Sciatic nerve (tissue), 2 donors: ENCODE data around the gene STAU1. TPM values are rescaled to one million over a fixed set of nuclear protein-coding genes. Genes with fewer than 3 reads are reported as not detected.
A peak's percentile ranks its signal among the peaks of the same experiment; 100 is the strongest.
"Not testable (repeated sequence)": the region's sequence is repeated elsewhere in the genome, so short reads cannot be mapped to it uniquely, and the experiment has no call there.

Experiments
- ATAC-seq: fragments of 200-7000 bp; cut with Tn5 transposase; one replicate; pipeline ENCODE4 v1.9.1; 2020; ENCODE audit warnings: mild to moderate bottlenecking, moderate library complexity
- DNase-seq: peaks from one replicate; pipeline ENCODE4 v3.0.0-alpha.2; 2020; ENCODE audit warnings: low spot score
- intact Hi-C: fragments of 100-400 bp; cut with DNase I; formaldehyde crosslinking; loops from one replicate; pipeline ENCODE4 v1.14.2; 2022
- total RNA-seq: library from RNA; stranded (reverse); fragmentation: NEBNext Ultra II Directional; extraction: Animal tissue kit (Norgen Biotek cat#: 25700); gene quantifications from one replicate; pipeline ENCODE4 v1.2.1, GENCODE V29; 2021
- donor health status: DM: no; HTN: no; CAD: no.
- donor health status: DM: no; HTN: no; CAD: no.

STAU1 gene
- total RNA-seq, 1 donor from 2014 or later = 71.7 TPM

DNA sequence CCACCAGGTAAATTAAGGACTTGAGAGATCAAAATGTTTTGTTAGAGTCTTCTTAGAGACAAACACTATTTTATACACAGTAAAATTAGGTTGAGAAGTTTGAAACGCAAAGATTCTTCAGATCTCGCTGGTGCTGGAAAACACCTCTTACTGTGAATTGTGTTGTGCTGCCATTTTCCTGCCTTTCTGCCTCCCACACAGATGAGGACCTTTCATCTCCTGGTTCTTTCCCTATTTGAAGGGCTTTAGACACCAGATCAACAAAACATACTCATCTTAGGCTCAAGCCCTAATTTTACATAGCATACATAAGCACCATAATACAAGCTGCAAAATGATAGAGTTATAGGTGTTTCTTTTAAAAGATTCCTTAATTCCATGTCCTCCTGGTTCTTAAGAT is 18.6 kb downstream of the STAU1 start:
- intact Hi-C loops = no loop called here
- DNase-seq (no peak), ATAC-seq (no peak)

DNA sequence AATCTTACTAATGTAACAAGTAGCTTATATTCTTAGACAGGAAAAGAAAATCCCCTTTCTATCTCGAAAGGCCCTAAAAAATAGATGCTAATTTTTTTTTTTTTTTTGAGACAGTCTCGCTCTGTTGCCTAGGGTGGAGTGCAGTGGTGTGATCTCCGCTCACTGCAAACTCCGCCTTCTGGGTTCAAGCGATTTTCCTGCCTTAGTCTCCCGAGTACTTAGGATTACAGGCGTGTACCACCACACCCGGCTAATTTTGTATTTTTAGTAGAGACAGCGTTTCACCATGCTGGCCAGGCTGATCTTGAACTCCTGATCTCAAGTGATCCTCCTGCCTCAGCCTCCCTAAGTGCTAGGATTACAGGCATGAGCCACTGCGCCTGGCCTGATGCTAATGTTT is 19.3 kb downstream of the STAU1 start:
- ATAC-seq, DNase-seq, intact Hi-C loops: not testable (repeated sequence)

DNA sequence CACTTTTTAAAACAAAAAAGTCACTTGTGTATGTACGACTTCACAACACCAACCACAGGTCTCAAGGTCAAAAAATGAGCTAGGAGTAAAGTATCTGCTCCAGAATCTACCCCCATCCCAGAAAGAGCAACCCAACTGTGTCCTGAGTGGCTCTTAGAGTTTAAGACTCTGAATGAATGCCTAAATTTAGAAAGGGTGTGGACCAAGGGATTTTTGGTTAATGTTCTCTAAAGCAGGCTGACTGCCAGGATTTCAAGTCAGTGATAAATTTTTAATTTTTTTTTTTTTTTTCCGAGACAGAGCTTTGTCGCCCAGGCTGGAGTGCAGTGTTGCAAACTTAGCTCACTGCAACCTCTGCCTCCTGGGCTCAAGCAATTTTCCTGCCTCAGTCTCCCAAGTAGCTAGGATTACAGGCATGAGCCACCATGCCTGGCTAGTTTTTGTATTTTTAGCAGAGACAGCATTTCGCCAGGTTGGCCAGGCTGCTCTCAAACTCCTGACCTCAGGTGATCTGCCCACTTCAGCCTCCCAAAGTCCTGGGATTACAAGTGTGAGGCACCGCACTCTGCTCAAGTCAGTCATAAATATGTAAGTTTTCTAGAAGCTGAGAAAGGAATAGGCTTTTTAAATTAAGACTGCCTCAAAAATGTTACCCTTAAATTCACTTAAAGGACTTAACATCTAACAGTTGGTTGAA is 20.2 kb downstream of the STAU1 start:
- DNase-seq (no peak), ATAC-seq (peak; percentile 83)
- intact Hi-C loops = no loop called here

DNA sequence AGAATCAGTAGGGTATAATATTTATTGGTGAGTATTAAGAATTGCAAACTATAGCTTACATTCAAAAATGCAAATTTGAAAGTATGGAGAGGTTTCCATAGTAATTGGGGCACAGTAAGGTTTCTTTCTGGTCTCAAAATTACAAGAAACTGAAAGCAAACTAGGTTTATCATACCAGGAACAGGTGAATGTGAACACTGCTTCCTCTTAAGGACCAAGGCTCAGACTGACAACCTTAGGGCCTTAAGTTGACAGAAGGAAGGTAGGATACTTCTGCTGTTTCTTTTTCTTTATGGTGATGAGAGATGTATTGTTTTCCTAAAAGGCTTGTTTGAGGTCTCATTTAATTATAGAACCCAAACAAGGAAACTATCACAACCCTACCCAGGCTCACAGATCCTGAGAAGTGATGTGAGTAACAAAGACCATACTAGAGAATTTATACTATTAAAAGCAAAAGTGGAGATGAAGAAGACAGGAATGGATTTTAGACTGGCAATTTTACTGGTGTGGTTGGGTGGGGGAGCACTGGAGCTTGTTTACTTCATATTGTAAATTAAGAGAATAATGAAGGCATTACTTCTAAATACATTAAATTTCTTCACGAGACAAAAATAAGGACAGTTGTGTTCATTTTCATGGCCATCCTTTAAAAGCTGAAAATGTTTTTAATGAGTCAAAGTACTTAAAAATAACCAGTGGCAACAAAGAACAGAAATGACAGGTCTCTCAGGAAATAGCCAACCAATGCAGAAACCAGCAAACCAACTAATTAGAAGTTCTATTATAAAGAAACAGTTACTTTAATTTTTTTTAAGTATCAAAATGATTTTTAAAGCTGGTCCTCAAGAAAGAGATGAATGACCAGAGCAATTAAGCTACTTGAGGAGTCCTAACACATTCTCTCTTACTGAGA is 21.3 kb downstream of the STAU1 start:
- no peak for ATAC-seq

DNA sequence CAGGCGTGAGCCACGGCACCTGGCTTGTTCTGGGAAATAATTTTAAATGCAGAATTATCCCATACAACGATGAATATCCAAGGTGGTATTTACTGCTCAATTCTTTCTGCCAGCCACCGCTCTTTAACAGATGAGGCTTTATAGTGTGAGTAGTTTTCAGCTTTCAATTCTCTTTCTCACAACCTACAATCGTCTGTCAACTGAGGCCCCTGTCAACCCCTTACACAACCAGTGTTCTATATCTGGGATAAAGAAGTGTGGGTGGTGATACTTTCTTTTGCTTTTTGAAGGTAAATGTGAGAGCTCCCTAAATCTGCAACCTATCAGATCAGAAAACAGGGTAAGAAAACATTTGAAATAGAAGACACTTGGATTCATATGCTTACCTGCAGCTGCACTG is 22.5 kb downstream of the STAU1 start:
- intact Hi-C loops = no loop called here
- DNase-seq (no peak), ATAC-seq (no peak)

More for the DNA sequence above, 21.3 kb downstream of the STAU1 start:
- intact Hi-C loops = no loop called here
- no peak for DNase-seq

DNA sequence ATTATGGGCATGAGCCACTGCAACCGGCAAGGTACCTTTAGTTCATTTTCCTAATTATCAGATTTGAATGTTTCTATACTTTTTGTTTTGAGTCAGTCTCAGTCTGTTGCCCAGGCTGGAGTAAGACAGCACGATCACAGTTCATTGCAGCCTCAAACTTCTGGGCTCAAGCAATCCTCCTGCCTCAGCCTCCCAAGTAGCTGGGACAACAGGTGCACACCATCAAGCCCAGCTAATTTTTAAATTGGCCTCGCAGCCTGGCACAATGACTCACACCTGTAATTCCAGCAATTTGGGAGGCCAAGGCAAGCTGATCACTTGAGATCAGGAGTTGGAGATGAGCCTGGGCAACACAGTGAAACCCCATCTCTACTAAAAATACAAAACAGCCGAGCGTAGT is 24.4 kb downstream of the STAU1 start:
- intact Hi-C loops = no loop called here
- DNase-seq (no peak), ATAC-seq (no peak)

DNA sequence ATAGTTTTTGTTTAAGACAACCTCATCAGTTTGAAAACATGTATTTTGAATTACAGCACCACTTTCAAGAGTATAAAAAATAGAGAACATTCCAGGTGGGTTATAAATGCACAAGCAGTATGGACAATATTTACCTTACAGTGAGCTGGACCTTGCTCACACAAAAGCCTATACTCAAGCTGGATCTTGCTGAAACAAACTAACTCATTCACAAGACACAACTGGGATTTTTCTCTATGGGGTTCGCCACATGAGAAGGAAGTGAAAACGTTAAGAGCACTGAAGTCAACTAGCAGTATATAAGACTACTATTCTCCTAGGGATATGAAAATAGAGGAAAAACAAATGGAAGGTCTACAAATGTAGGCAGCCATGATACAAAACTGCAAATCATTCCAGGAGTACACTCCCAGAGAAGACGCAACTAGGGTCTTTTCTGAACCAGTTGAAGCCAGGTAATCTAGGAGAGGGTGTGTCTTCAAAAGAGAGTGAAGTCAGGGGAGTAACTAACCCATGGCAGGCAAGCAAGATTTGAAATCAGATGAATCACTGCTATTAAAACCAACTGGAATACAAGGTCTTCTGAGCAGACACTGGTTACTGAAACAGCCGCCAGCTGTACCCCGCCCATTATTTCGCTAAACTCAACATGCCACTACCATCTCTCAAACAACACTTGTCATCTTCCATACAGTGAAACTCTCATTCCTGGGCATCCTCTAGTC is 26.5 kb downstream of the STAU1 start:
- DNase-seq (no peak), ATAC-seq (no peak)
- intact Hi-C loops = no loop called here

DNA sequence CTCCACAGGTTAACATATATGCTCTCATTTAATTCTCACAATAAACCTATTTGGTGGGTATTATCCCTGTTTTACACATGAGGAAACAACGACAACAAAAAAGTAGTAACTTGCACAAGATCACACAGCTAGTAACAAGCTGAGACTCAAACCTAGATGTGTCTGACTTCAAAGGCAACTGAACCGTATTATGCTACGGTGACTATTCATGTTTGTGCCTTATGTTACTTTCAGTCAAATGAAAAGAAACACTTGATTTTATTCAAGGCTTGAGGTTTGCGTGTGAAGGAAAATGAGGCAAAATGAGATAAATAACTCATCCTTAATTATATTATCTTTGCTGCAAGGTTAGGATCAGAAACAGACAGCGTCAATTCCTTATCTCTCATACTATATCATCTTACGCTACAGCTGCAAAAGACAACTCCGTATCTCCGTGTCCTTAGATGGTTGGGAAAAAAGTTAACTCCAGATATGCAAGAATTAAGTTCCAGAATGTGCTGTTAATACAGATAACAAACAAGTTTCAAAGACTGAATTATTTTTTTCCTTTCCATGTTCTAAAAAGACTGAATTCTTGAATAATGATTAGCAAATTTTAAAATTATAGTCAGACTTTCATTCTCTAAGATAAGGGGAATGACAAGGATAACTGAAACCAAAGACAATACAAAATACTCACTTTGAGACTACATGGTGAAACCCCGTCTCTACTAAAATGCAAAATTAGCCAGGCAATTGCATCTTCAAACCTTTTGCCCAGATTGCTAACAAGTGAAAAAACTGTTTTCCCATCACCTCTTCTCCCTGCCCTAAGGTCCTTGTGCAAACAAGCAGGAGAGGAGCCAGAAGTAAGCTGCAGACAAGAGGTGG is 27.8 kb downstream of the STAU1 start:
- no peak for ATAC-seq

DNA sequence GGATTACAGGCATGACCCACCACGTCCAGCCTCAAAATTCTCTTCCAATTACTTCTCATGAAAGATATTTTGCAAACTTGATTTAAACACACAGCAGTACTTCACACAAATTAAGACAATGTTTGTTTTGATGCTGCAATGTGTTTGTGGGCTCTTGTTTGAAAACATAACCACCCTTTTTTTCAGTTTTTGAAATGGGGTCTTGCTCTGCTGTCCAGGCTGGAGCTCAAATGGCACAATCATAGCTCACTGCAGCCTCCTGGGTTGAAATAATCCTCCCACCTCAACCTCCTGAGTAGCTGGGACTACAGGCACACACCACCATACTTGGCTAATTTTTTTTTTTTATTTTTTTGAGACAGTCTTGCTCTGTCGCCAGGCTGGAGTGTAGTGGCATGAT is 31.0 kb downstream of the STAU1 start:
- intact Hi-C loops = no loop called here
- no peak for ATAC-seq
- DNase-seq = no peak

More for the DNA sequence above, 27.8 kb downstream of the STAU1 start:
- DNase-seq = no peak
- intact Hi-C loops = no loop called here

DNA sequence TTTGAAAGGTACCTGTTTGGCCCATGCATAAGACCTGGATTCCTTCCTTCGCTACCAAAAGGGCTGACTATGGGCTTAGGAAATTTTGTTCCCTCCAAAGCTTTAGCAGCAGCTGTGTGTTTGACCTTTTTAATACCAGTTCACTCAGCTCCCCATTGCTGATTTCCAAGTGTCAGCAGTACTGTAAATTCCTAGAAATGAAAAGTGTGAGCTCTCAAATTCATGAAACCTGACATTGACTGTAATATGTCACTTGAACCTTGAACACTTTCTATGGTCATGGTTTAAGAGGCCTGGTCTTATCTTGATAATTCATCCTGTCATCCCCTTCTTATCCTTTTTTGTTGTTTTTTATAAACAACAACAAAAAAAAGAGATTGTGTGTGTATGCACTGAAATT is 31.7 kb downstream of the STAU1 start:
- intact Hi-C loops = no loop called here
- DNase-seq (no peak), ATAC-seq (no peak)

DNA sequence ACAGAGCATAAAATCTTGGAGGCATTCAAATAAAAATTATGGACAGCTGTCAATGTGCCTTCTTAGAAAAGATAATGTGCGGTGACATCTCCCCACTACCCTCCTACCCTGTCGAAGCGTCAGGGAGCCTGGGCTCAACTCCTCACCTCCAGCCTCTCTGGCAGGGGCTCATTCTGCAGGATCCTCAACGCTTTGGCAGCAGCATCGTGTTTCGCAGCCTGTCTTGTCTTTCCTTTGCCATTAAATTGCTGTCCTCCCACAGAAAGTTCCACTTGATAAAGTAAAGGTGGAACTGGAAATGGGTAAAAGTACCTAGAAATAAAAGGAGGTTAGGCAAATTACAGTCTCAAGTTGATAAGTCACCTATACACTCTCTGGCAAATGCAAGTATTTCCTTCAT is 36.7 kb downstream of the STAU1 start:
- DNase-seq (no peak), ATAC-seq (no peak)
- intact Hi-C loops = no loop called here

DNA sequence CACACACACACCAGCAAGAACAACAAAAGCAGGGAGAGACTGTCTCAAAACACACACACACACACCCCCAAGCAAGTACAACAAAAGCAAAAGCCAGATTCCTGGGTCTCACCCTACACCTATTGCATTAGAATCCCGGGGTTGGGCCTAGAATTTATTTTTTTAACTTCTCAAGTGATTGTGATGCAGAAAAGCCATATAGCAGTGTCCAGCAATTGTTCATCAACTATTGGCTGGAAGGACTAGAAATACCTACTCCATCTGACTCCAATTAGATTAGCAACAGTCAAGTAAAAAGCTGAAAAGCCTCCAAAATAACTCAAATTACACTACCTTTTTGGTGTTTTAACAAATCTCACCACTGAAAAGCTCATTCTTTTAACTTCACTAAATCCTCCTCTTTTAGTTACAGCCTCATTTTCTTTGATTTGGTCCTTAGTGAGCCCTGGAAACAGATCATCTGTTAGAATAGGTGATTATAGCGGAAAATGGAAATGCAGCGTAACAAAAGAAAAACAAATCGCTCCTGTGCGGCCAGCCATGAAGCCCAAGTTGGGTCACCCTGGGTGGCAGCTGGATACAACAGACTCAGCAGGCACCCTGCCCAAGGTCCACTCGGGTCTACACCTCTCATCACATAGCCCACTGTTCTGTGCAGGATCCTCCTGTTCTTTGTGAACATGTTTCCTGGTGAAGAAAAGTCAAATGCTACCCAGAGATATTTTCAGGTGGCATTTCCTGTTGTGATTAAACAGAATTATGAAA is 38.7 kb downstream of the STAU1 start:
- no peak for DNase-seq
- intact Hi-C loops = no loop called here

DNA sequence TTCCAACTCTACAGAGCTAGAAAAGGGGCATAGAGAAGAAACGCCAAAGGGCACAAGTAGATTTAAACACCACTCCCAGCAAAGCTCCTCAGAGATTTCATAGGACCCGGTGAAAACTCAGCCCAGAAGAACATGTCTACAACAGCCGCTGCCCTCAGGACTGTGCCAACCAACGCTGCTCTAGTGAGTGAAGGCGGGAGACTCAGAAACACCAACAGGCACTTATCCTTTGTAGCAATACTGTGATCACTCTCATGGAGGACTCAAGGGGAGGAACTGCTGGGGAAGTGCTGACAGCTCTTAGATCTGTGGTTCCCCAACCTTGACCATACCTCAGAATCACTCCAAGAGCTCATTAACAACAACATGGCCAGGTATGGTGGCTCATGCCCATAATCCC is 39.5 kb downstream of the STAU1 start:
- DNase-seq = no peak
- intact Hi-C loops = no loop called here
- ATAC-seq = no peak

More for the DNA sequence above, 38.7 kb downstream of the STAU1 start:
- ATAC-seq = no peak

DNA sequence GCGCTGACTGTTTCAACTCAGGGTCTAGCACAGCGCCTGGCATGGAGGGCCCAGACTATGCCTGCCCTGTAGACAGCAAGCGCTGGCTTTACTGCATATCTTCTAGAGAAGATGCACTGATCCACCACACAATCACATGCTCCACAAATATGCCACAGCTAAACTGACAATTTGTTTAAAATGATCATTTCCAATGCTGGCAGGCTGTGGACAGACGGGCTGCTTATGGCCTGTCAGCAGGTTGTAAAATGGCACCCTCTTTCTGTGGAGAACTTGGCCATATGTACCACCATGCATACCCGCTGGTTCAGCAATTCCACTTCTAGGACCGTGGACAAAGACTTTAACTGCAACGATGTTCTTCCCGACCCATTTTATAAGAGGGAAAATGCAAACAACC is 40.8 kb downstream of the STAU1 start:
- DNase-seq = no peak
- intact Hi-C loops = no loop called here
- no peak for ATAC-seq

DNA sequence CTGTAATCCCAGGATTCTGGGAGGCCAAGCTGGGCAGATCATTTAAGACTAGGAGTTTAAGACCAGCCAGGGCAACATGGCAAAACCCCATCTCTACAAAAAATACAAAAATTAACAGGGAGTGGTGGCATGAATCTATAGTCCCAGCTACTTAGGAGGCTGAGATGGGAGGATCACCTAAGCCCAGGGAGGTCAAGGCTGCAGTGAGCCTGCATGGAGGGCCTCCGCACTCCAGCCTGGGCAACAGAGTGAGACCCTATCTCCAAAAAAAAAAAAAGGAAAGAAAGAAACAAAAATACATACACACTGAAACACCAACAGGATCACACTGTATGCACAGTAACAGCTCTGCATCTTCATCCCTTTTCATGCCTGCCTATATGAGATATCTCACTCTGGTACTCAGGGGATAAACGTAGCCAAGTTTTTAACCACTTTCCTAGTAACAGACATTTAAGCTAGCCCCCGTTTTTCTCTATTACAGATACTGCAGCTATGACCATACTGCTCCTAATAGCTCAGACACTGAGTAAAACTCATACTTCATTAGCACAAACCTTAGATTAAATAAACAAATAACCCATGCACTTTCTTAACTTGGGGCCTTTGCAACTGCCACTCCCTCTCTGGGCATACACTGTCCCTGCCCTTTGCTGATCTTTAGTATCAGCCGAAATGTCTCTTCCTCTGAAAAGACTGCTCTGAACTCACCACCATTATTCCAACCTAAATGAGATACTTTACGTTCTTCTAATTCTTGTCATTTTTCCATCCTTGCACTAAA is 41.5 kb downstream of the STAU1 start:
- no peak for ATAC-seq
- DNase-seq = no peak
- intact Hi-C loops = no loop called here

DNA sequence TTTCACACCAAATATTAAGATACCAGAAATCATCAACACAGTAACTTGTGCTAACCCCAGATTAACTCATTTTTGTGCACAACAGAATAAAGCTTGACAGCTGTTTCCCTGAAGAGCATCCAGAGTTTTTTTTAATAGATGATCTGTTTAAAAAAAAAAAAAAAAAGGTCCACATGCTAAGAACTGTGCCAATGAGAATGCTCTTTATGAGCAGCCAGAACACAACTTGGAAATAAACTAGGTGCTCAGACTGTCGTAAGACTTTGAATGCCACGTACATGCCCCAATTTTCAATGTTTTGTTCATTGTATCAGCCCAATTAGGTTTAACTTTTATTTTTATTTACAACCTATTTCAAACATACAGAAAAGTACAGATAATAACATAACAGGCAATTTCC is 47.3 kb downstream of the STAU1 start:
- intact Hi-C loops = no loop called here
- no peak for DNase-seq
- no peak for ATAC-seq

DNA sequence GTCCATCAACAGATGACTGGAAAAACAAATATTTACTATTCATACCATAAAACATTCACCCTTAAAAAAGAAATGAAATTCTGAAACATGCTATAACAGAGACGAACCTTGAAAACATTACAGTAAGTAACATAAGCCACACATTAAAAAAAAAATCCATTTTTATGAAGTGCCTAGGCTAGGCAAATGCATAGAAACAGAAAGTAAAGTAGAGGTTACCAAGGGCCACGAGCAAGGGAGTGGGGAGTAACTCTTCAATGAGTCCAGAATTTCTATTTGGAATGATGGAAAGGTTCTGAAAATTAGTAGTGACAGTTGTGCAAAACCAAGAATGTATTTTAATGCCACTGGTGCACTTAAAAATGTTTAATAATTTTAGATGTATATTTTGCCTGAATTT is 47.7 kb downstream of the STAU1 start:
- intact Hi-C loops = no loop called here
- ATAC-seq = no peak
- no peak for DNase-seq
